Activated T-cell treated with anti-CD3 and anti-CD28 coated beads, Interleukin-2, amount 50 U/mL, for 4 hours (primary cell): ENCODE data around the gene HSPG2. TPM values are rescaled to one million over a fixed set of nuclear protein-coding genes. Genes with fewer than 3 reads are reported as not detected.
"Not testable (repeated sequence)": the region's sequence is repeated elsewhere in the genome, so short reads cannot be mapped to it uniquely, and the experiment has no call there.

Source experiments
- ATAC-seq, 2 donors: fragments of 200-7000 bp; cut with Tn5 transposase; one replicate each; pipeline ENCODE4 v1.10.0; 2021
- DNase-seq: peaks from one replicate; pipeline ENCODE4 v3.0.0-alpha.2; 2020
- H3K27me3 Mint-ChIP-seq: one replicate; pipeline ENCODE4 v1.8.0; 2021; ENCODE audit warnings: low read depth, mixed read lengths
- H3K36me3 Mint-ChIP-seq: one replicate; pipeline ENCODE4 v1.8.0; 2022; ENCODE audit warnings: mixed read lengths; ENCODE audit not compliant: insufficient read depth
- H3K4me1 Mint-ChIP-seq: one replicate; pipeline ENCODE4 v1.8.0; 2021; ENCODE audit warnings: low read depth, mixed read lengths
- H3K4me3 Mint-ChIP-seq: one replicate; pipeline ENCODE4 v1.8.0; 2021; ENCODE audit warnings: mild to moderate bottlenecking, moderate library complexity, mixed read lengths
- H3K9me3 Mint-ChIP-seq: one replicate; pipeline ENCODE4 v1.8.0; 2021; ENCODE audit warnings: mixed read lengths
- total RNA-seq, 3 donors: library from RNA; stranded (reverse); gene quantifications; one replicate each; pipeline ENCODE4 v1.2.1, GENCODE V29; 2021

The HSPG2 gene
- total RNA-seq, 3 donors from 2014 or later, result 0.92 to 1.7 (median 1.2) TPM

DNA sequence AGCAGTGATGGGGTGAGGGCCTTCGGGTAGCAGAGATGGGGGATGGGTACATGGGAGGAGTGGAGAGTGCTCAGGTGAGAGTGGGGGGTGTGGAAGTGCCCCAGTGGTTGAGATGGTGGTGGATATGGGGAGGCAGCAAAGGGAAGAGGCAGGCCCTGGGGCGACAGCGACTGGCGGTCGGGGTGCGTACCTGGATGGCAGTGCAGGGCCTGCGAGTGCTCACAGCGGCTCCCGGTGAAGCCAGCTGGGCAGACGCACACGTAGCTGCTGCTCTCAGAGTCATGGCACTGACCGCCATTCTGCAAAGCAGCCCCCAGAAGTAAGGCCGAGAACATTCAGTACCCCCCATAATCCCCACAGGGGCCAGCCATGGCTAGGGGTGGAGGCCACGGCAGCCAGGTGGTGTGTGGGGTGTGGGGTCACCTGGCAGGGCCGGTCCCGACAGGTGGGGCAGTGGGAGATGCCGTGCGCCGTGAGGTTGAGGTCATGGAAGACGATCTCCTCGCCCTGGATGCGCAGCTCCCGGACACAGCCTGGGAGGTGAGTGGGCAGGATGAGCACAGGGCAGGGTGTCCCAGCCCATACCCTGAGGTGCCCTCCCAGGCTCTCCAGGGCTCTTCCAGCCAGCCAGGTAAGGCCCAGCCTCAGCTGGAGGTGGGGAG lies 106.2 kb downstream of the HSPG2 start:
- no peak for ATAC-seq
- Mint-ChIP-seq H3K4me1 (no peaks in the 10 kb centered on the region), H3K4me3 (no peak overlapping the region), H3K9me3 (peaks cover 14% of the 10 kb centered on the region), H3K27me3 (no peaks in the 10 kb centered on the region), H3K36me3 (peaks cover 11% of the 10 kb centered on the region)
- no peak for DNase-seq

DNA sequence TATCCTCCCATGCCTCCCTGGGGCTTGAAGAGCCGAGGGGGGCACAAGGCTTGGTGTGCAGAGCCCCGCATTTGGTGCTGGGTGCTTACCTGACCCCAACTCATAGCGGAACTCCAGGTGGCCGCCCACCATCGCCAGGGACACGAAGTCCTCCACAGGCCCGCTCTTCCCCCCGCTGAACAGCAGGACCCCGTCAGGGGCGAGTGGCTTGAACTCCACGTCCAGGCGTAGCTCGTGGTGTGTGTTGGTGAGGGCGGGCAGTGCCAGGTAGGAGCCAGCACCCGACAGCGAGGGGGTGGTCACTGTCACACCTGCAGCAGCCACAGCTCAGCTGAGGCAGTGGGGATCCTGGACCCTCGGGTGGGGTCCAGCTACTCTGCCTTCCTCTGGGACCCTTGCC lies 107.8 kb downstream of the HSPG2 start:
- Mint-ChIP-seq H3K4me1 (no peaks in the 10 kb centered on the region), H3K4me3 (no peak overlapping the region), H3K27me3 (no peaks in the 10 kb centered on the region), H3K36me3 (peaks cover 4% of the 10 kb centered on the region), H3K9me3 (peaks cover 7% of the 10 kb centered on the region)
- ATAC-seq (no peak), DNase-seq (no peak)

- H3K9me3 Mint-ChIP-seq, result peaks cover 2% of the 10 kb centered on the region
- no peaks in the 10 kb centered on the region for H3K4me1 Mint-ChIP-seq
- no peak for ATAC-seq
- H3K27me3 Mint-ChIP-seq, result no peaks in the 10 kb centered on the region
- H3K4me3 Mint-ChIP-seq, result no peak overlapping the region
- H3K36me3 Mint-ChIP-seq, result no peaks in the 10 kb centered on the region
- DNase-seq, result no peak
Observed at GRCh38 chr1:21828506-21829210, 108.5 kb downstream of the HSPG2 start.

DNA sequence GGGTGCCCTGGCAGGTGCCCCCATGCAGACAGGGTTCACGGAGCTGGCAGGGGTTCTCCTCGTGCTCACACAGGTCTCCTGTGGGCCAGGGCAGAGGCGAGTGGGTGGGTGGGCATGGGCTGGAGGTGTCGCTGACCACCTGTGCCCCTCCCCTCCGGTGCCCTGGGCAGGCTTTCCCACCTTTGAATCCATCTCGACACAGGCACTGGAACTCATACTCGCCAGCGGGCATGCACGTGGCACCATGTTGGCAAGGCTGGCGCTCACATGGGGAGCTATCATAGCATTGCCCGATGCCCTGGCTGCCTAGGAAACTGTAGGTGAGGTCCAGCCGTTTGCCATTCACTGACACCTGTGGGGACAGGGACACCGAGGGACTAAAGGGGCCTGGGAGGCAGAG lies 109.0 kb downstream of the HSPG2 start:
- Mint-ChIP-seq H3K4me1 (no peaks in the 10 kb centered on the region), H3K4me3 (no peak overlapping the region), H3K36me3 (no peaks in the 10 kb centered on the region), H3K27me3 (no peaks in the 10 kb centered on the region), H3K9me3 (no peaks in the 10 kb centered on the region)
- DNase-seq (no peak), ATAC-seq (no peak)

GRCh38 chr1:21827141-21827679 lies 109.9 kb downstream of the HSPG2 start:
- no peaks in the 10 kb centered on the region for H3K4me1 Mint-ChIP-seq
- H3K9me3 Mint-ChIP-seq, result no peaks in the 10 kb centered on the region
- ATAC-seq (no peak), DNase-seq (no peak)
- H3K27me3 Mint-ChIP-seq, result no peaks in the 10 kb centered on the region
- H3K4me3 Mint-ChIP-seq, result no peak overlapping the region
- H3K36me3 Mint-ChIP-seq, result no peaks in the 10 kb centered on the region

GRCh38 chr1:21826694-21827093 lies 110.4 kb downstream of the HSPG2 start:
- not testable (repeated sequence) for H3K4me3 Mint-ChIP-seq, H3K4me1 Mint-ChIP-seq, ATAC-seq, DNase-seq, H3K36me3 Mint-ChIP-seq, H3K27me3 Mint-ChIP-seq, H3K9me3 Mint-ChIP-seq

DNA sequence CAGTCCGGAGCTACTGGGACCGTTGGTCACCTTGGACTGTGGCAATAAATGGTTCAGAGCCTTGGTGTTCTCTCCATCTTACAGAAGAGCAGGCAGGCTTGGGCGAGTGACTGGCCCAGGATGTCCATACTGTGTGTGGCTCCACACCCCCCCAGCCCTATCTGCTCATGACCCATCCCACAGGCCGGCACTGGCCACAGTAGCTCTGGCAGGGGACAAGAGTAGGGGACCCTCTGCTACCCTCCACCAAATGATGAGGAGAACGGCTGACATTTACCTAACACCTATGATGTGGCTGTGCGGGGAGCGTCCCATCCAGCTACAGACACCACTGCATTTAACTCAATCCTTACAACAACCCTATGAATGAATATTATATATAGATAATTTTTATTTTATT lies 111.7 kb downstream of the HSPG2 start:
- ATAC-seq (no peak), DNase-seq (no peak)
- Mint-ChIP-seq H3K4me3 (no peak overlapping the region), H3K9me3 (no peaks in the 10 kb centered on the region), H3K36me3 (no peaks in the 10 kb centered on the region), H3K27me3 (no peaks in the 10 kb centered on the region), H3K4me1 (no peaks in the 10 kb centered on the region)

DNA sequence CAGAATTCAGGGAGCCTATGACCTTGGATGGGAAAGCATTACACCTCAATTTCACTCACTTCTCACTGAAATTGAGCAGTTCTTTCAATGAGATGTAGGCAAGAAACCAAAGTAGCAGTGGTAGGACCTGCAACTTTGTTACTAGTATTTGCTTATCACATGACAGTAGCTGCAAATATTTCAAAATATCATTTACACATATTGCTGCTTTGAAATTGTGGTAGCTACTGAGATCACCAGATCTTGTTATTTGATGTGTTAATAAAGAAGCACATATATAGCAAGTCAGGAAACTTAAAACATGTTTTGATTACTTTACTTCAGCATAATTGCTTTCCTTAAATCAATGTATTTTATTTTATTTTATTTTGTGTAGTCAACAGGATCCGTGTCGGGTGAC lies 112.2 kb downstream of the HSPG2 start:
- H3K4me1 Mint-ChIP-seq, result no peaks in the 10 kb centered on the region
- no peak for ATAC-seq
- no peak for DNase-seq
- H3K4me3 Mint-ChIP-seq, result no peak overlapping the region
- no peaks in the 10 kb centered on the region for H3K36me3 Mint-ChIP-seq
- H3K27me3 Mint-ChIP-seq, result no peaks in the 10 kb centered on the region
- H3K9me3 Mint-ChIP-seq, result no peaks in the 10 kb centered on the region

DNA sequence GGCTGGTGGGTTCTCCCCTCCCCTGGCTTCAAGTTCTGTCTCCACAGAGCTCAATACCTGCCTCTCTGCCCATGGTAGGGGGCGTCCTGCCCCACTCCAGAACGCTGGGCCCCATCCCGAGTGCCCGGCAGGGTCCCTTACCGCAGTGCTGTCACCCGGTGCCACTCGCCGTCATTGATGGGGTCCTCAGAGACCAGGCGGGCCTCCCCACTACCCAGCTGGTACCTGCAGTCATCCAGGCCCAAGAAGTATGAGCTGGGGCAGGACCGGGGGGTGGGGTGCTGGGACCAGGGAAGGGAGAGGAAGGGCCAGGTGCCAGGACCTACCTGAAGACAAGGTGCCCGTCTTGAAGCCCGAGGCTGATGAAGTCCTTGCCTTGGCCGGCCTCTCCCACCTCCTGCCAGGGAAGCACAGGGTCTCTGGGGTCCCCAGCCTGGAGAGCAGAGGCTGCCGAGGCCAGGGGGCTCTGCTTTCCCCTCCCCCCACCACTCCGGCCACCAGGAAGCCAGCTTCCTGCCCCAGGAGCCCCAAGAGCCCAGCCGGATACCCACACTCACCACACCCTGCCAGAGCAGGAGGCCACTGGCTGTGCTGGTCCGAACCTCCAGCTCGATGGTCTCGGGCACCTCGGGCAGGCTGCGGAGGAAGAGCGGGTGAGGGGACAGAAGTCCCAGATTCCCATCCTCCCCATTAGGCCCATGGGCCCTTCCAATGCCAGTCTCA lies 113.0 kb downstream of the HSPG2 start:
- Mint-ChIP-seq H3K27me3 (no peaks in the 10 kb centered on the region), H3K4me3 (no peak overlapping the region), H3K4me1 (no peaks in the 10 kb centered on the region), H3K9me3 (no peaks in the 10 kb centered on the region), H3K36me3 (no peaks in the 10 kb centered on the region)
- no peak for DNase-seq
- ATAC-seq, result no peak

DNA sequence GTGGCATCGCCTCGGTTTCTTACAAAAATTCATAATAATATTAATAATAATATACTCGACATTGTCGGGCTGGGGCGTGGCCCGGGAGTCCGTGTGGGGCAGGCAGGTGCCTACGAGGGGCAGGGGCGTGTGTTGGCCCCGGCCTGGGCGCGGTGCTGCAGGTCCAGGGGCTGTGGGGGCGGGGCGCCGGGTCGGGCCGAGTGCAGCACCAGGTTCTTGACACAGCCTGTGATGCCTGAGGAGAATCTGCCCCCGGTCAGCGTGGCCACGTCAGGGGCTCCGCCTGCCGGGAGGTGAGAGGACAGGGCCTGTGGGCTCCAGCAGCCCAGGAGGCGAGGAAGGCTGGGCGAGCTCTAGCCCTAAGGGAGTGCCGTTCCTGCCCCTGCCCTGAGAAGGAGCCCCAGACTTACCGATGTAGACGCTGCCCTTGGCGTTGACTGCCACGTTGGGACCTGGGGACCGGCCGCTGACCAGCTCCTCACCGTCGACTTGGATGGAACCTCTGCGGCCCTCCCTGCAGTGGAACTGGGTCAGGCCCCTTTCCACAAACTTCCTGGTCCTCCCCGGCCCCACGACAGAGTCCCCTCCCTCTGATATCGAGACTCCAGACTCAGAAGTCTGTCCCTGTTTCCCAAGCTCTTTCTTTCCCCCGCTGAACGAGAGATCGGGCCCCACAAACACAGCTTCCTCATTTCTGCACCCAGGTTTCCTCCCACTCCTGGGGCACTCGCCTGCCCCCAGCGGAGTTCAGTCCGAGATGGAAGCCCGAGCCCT lies 113.7 kb downstream of the HSPG2 start:
- ATAC-seq, result no peak
- Mint-ChIP-seq H3K4me3 (no peak overlapping the region), H3K9me3 (no peaks in the 10 kb centered on the region), H3K27me3 (no peaks in the 10 kb centered on the region), H3K4me1 (peaks cover 2% of the 10 kb centered on the region), H3K36me3 (no peaks in the 10 kb centered on the region)
- DNase-seq, result no peak

DNA sequence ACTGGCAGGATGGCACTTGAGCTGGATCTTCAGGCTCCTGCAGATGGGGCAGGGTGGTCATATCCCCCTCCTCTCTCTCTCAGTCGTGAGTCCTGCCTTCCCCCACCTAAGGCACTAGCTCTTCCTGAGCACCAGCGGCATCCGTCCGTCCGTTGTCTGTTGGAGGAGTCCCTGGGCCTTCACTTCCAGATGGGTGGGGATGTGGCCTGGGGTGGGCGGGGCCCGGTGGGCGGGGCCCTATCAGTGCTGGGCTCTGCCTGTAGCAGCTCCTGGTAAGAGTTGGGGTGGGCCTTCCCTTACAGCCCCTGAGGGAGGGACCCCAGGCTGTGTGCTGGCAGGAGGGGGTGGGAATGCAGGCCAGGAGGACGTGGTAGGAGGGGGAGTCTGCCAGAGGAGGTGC lies 114.8 kb downstream of the HSPG2 start:
- Mint-ChIP-seq H3K4me3 (no peak overlapping the region), H3K9me3 (no peaks in the 10 kb centered on the region), H3K27me3 (no peaks in the 10 kb centered on the region), H3K36me3 (no peaks in the 10 kb centered on the region), H3K4me1 (peaks cover 2% of the 10 kb centered on the region)
- ATAC-seq (no peak), DNase-seq (no peak)

GRCh38 chr1:21821385-21822019 lies 115.6 kb downstream of the HSPG2 start:
- Mint-ChIP-seq H3K4me1 (peaks cover 2% of the 10 kb centered on the region), H3K36me3 (no peaks in the 10 kb centered on the region), H3K4me3 (no peak overlapping the region), H3K27me3 (no peaks in the 10 kb centered on the region), H3K9me3 (no peaks in the 10 kb centered on the region)
- DNase-seq, result no peak
- no peak for ATAC-seq

DNA sequence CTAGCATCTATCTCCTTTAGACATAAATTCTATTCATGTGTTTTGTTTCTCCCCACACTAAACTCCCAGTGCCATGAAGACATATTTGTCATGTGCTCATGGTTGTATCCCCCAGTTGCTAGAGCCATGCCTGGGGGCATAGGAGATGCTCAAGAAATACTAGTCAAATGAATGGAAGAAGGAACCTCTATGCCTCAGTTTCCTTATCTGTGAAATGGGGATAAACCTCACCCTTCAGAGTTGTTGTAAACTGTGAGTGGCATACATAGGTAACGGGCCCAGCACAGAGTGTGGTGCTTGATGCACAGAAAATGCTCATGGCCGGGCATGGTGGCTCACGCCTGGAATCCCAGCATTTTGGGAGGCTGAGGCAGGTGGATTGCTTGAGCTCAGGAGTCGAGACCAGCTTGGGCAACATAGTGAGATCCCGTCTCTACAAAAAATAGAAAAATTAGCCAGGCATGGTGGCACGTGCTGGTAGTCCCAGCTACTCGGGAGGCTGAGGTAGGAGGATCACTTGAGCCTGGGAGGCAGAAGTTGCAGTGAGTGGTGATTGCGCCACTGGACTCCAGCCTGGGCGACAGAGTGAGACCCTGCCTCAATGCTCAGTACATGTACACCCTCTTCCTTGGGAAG lies 116.4 kb downstream of the HSPG2 start:
- H3K4me3 Mint-ChIP-seq, result no peak overlapping the region
- H3K27me3 Mint-ChIP-seq, result no peaks in the 10 kb centered on the region
- ATAC-seq, result no peak
- H3K4me1 Mint-ChIP-seq, result peaks cover 2% of the 10 kb centered on the region
- H3K36me3 Mint-ChIP-seq, result no peaks in the 10 kb centered on the region
- no peaks in the 10 kb centered on the region for H3K9me3 Mint-ChIP-seq
- no peak for DNase-seq
